22Rv1 (cell line): ENCODE data around the gene NBAS.

Source experiments
- CTCF ChIP-seq: fragments of 450-650 bp; IDR thresholded peaks from 2 replicates; pipeline ENCODE4 v1.5.1; 2017; ENCODE audit warnings: mild to moderate bottlenecking
- ZFX ChIP-seq: fragments of 450-650 bp; IDR thresholded peaks from 2 replicates; pipeline ENCODE4 v1.6.1; 2017; ENCODE audit warnings: antibody characterized with exemption, borderline replicate concordance

- no peak for TF ChIP-seq CTCF
- TF ChIP-seq ZFX, result no peak
These were observed 414.2 kb downstream of the NBAS start for GRCh38 chr2:15146960-15147359.
